Stimulated activated naive B cell treated with anti-CD40 and anti-IgM and Interleukin-4, amounts not matched to agents 10 μg/mL and 1 μg/mL and 100 μg/mL, for 72 hours (primary cell): ENCODE measurements around the gene HJV.

Source experiments
- ATAC-seq, 2 donors: fragments of 150-1000 bp; cut with Tn5 transposase; replicated peaks; 2 replicates each; pipeline ENCODE4 v1.10.0; 2021; ENCODE audit warnings: moderate library complexity in 1 of 2
- DNase-seq: peaks from one replicate; pipeline ENCODE4 v3.0.0; 2021
- H3K27ac Mint-ChIP-seq: one replicate; pipeline ENCODE4 v1.8.0; 2022; ENCODE audit warnings: mild to moderate bottlenecking, mixed read lengths
- H3K27me3 Mint-ChIP-seq, 2 donors: one replicate each; pipeline ENCODE4 v1.8.0; 2022; ENCODE audit warnings: mixed read lengths in 2 of 2
- H3K36me3 Mint-ChIP-seq, 2 donors: one replicate each; pipeline ENCODE4 v1.8.0; 2022; ENCODE audit warnings: mixed read lengths in 2 of 2, mild to moderate bottlenecking in 1 of 2
- H3K4me1 Mint-ChIP-seq, 2 donors: one replicate each; pipeline ENCODE4 v1.8.0; 2022; ENCODE audit warnings: mixed read lengths in 2 of 2, mild to moderate bottlenecking in 1 of 2
- H3K4me3 Mint-ChIP-seq, 2 donors: one replicate each; pipeline ENCODE4 v1.8.0; 2022; ENCODE audit warnings: mild to moderate bottlenecking in 2 of 2, mixed read lengths in 2 of 2, moderate library complexity in 1 of 2
- H3K9me3 Mint-ChIP-seq, 2 donors: one replicate each; pipeline ENCODE4 v1.8.0; 2022; ENCODE audit warnings: mixed read lengths in 2 of 2, mild to moderate bottlenecking in 1 of 2

HJV gene

DNA sequence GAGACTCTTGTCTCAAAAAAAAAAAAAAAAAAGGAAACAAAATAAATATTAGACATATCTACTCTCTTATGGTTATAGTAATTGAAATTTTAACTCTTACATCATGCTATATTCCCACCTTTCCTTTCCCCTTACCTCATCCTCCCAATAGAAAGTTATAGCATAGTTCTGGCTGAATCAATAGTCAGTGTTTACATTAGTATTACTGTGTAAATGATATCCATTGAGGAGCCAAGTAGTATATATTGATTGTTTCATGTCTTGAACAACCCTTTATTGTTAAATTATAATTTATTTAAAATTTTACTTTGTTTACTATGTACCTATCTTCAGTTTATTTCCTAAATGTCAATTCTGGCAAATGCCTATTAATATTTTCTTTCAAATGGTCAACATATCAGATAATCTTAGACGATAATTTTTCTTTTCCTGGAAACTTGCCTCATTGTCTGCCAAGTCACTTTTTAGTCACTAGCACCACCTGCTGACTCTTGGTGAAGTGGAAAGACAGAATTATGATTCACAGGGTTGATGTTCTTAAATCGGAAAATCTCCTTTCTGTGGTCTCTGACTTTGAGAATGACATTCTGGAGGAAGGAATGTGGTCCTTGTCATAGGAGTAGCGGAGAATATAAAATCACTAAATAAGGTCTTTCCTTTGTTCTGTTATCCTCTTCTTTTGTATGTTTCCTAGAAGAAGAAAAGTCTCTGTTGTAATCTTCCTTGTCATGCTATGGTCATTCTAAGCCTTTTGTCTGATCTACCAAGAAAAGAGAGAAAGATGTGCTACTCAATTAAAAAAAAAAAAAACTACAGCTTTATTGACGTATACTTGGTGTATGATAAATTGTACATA is 8.6 kb downstream of the HJV start:
- H3K36me3 Mint-ChIP-seq, result no peaks in the 10 kb centered on the region
- DNase-seq, result peak; percentile 40
- H3K27me3 Mint-ChIP-seq, result peaks cover 8 to 13% of the 10 kb centered on the region in 2 donors
- ATAC-seq, result peak; percentile 65 to 73
- no peak overlapping the region for H3K4me3 Mint-ChIP-seq
- no peaks in the 10 kb centered on the region for H3K9me3 Mint-ChIP-seq
- H3K27ac Mint-ChIP-seq, result no peak overlapping the region
- peaks cover 5% of the 10 kb centered on the region in 2 donors for H3K4me1 Mint-ChIP-seq

DNA sequence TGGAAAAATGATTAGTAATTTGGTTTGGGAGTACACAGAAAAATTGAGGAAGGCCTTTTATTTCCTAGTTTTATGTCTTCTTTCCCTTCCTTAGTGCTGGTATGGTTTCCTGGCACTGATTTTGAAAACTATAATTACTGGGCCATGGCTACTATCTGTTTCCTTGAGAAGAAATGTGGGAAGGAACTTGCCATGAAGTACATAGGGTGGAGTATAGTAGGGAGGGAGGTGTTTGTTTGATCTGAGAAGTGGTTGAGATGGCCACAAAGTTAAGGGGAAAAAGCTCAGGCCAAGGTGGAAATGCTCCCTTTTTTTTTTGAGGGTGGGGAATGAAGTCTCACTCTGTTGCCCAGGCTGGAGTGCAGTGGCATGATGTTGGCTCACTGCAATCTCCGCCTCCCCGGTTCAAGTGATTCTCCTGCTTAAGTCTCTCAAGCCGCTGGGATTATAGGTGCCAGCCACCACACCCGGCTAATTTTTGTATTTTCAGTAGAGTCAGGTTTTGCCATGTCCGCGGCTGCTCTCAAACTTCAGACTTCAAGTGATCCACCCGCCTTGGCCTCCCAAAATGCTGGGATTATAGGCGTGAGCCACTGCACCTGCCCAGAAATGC is 11.3 kb downstream of the HJV start:
- DNase-seq, result no peak
- ATAC-seq, result no peak
- Mint-ChIP-seq H3K4me3 (no peak overlapping the region), H3K27ac (no peak overlapping the region), H3K4me1 (peaks cover 18 to 27% of the 10 kb centered on the region in 2 donors), H3K36me3 (no peaks in the 10 kb centered on the region), H3K9me3 (no peaks in the 10 kb centered on the region), H3K27me3 (no peaks in the 10 kb centered on the region)

DNA sequence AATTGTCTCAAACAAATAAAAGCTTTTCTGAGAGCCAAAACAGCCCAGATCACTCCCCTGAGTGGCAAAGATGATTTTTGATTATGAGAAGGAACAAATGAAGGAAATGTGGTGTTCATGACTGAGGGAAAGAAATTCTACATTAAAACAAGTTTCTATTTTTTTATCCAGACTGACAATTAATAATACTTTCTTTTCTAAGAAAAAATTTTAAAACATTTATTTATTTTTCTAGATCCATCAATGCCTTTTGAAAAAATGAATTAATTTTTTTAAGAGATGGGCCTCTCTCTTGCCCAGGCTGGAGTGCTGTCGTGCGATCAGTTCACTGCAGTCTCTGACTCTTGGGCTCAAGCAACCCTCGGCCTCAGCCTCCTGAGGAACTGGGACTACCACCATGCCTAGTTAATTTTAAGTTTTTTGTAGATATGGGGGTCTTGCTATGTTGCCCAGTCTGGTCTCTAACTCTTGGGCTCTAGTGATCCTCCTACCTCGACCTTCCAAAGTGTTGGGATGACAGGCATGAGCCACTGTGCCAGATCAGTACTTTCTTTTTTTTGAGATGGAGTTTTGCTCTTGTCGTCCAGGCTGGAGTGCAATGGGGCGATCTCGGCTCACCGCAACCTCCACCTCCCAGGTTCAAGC is 13.9 kb downstream of the HJV start:
- no peak for DNase-seq
- H3K27me3 Mint-ChIP-seq, result no peaks in the 10 kb centered on the region
- peaks cover 21 to 38% of the 10 kb centered on the region in 2 donors for H3K4me1 Mint-ChIP-seq
- H3K9me3 Mint-ChIP-seq, result no peaks in the 10 kb centered on the region
- no peak for ATAC-seq
- H3K4me3 Mint-ChIP-seq, result no peak overlapping the region
- no peaks in the 10 kb centered on the region for H3K36me3 Mint-ChIP-seq
- peak overlapping the region; percentile 33 for H3K27ac Mint-ChIP-seq

DNA sequence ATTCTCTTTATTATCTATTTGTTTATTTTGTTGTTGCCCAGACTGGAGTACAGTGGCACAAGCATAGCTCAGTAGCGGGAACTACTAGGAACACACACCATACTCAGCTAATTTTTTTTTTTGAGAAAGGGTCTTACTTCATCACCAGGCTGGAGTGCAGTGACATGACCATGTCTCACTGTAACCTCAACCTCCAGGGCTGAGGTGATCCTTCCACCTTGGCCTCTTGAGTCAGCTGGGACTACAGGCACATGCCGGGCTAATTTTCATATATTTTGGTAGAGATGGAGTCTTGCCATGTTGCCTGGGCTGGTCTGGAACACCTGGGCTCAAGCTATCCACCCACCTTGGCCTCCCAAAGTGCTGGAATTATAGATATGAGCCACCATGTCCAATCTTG is 19.8 kb downstream of the HJV start:
- no peaks in the 10 kb centered on the region for H3K27me3 Mint-ChIP-seq
- H3K36me3 Mint-ChIP-seq, result no peaks in the 10 kb centered on the region
- no peaks in the 10 kb centered on the region for H3K9me3 Mint-ChIP-seq
- DNase-seq (no peak), ATAC-seq (no peak)
- H3K4me1 Mint-ChIP-seq, result peaks cover 44 to 61% of the 10 kb centered on the region in 2 donors
- H3K27ac Mint-ChIP-seq, result peak overlapping the region; percentile 80
- no peak overlapping the region for H3K4me3 Mint-ChIP-seq

DNA sequence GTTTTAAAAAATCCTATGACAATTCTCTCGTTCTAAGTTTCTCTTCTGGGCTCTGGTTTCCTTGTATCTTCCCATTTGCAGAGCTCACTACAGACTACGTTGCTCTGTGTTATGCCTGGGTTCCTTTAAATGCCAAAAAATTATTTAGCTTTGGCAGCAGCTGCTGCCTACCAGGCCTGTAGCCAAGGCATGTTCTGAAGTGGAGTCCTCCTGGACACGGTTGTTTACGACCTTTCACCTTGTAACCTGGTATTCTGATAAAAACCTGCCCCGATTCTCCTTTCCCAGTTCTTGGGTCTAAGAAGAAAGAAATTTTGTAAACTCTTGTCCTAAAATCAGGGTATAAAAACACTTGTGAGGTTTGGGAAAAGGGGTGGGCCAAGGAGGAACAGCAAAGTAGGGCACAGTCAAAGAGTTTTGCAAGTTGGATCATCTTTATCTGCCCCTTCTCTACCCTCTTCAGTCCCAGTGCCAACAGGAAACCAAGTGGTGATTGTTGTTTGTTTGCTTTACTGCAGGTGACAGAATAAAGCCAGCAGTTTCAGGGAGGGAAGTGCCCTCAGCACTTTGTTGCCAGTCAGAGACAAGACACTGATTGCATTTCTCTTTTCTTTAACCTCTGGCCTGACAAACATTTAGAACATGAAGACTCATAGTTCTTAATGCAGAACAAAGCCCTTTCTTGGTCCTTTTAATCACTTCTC is 22.1 kb downstream of the HJV start:
- Mint-ChIP-seq H3K36me3 (peaks cover 14 to 21% of the 10 kb centered on the region in 2 donors), H3K9me3 (no peaks in the 10 kb centered on the region), H3K4me1 (peaks cover 38 to 52% of the 10 kb centered on the region in 2 donors), H3K27ac (peak overlapping the region; percentile 90), H3K27me3 (no peaks in the 10 kb centered on the region), H3K4me3 (peak overlapping the region in 1 of 2 donors; percentile 73)
- ATAC-seq, result peak; percentile 8 to 17
- DNase-seq, result no peak

DNA sequence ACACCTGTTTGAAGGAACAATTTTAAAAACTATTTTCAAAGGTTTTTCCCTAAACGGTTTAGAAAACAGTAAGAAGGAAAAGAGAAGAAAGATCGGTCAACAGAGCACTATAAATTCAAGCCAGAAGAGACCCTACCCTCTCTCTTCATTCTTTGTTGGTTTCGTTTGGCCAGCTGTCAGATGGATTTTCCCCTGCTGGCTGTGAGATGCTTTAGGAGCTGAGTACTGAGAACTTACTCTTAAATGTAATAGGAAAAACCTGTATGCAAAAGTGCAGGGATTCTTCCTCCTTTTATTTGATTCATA is 23.9 kb downstream of the HJV start:
- Mint-ChIP-seq H3K4me3 (peak overlapping the region; percentile 84 to 96), H3K9me3 (no peaks in the 10 kb centered on the region), H3K4me1 (peaks cover 52 to 57% of the 10 kb centered on the region in 2 donors), H3K27ac (peak overlapping the region; percentile 97), H3K36me3 (peaks cover 31 to 38% of the 10 kb centered on the region in 2 donors), H3K27me3 (no peaks in the 10 kb centered on the region)
- ATAC-seq (no peak), DNase-seq (no peak)

DNA sequence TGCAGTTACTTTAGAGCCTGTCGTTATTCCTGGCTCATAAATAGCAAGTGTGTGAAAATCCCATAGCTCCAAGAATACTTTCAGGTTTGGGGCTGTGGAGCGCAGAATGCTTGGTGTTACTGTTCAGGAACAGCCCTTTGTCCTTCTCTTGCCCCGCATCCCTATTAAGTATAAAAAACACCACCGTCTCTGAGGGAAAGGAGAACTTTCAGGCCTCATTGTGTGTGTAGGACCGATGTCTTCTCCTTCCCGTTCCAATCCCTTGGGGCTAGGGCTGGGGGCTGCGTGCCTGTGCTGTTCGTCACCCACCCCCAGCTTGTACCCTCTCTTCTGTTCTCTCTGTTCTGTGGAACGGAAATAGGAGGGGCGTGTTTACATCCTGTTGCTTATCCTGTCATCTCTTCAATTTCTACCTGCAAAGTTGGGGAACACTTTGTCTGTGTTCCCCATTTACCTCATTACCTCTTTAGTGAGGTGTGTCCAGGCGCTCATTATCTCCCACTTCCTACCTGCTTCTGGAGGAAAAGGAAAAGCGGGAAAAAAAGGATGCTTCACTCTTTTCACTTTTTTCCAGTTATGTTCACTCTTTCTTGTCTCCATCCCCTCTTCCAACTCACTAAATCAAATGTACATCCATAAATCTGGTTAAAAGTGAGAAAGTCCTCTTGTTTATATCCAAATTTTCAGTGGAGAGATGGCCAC is 24.4 kb downstream of the HJV start:
- ATAC-seq, result peak; percentile 64 to 65
- Mint-ChIP-seq H3K4me1 (peaks cover 55 to 62% of the 10 kb centered on the region in 2 donors), H3K27me3 (no peaks in the 10 kb centered on the region), H3K27ac (peak overlapping the region; percentile 97), H3K4me3 (peak overlapping the region; percentile 84 to 96), H3K36me3 (peaks cover 35 to 42% of the 10 kb centered on the region in 2 donors), H3K9me3 (no peaks in the 10 kb centered on the region)
- DNase-seq, result peak; percentile 60

DNA sequence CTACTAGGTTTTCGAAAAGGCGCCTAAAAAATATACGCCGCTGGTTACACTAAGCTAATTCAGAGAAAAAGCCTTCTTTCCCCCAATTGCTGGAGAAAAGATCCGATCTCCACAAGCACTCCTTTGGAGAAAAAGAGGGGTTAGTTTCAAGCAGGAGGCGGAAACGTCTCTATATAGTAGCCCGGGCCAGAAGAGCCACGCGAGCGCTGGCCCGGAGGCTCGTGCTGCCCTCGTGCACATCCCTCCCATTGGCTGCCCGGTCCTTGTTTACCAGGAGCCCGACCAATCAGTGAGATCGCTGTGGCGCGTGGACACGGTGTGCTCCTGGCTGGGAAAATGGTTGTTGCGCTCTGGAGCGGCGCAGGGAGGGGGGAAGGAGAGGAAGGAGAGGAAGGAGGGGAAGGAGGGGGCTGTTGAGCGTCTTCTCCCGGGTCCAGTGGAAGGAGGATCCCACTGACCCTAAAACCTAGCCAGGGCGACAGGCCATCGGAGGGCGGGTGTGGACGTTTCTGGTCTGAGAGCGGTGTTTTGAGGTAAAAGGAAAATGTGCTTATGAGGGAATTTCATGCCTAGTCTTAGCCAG is 25.0 kb downstream of the HJV start, which contains the start of gene TXNIP:
Gene TXNIP (minus strand): TSS at position 147 of the 583 bp plus-strand sequence. CDS start 313 bp downstream, outside the sequence.
- peak; percentile 93 to 95 for ATAC-seq
- DNase-seq, result peak; percentile 87
- Mint-ChIP-seq H3K36me3 (peaks cover 37 to 49% of the 10 kb centered on the region in 2 donors), H3K27me3 (no peaks in the 10 kb centered on the region), H3K4me1 (peaks cover 58 to 69% of the 10 kb centered on the region in 2 donors), H3K9me3 (no peaks in the 10 kb centered on the region), H3K4me3 (peak within 1 kb of the TSS; percentile 84 to 96), H3K27ac (peak within 1 kb of the TSS; percentile 97)

DNA sequence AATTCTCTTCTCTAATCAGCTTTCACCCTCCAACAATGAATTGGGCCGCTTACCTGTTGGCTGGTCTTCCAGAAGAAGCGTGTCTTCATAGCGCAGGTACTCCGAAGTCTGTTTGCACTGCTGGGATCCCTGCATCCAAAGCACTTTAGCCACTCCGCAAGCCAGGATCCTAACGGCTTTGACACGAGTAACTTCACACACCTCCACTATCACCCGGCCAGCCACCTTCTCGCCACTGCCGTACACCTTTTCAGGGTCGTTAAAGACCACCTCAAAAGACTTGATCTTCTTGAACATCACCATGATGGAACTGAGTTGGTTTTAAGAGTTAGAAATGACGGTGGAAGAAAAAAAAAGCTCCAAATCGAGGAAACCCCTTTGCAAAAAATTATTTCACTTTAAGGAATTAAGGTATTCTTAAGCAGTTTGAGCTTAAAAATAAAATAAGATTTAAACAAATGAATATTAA is 25.5 kb downstream of the HJV start:
- Mint-ChIP-seq H3K9me3 (no peaks in the 10 kb centered on the region), H3K36me3 (peaks cover 37 to 49% of the 10 kb centered on the region in 2 donors), H3K27ac (peak overlapping the region; percentile 97), H3K4me1 (peaks cover 60 to 70% of the 10 kb centered on the region in 2 donors), H3K27me3 (no peaks in the 10 kb centered on the region), H3K4me3 (peak overlapping the region; percentile 84 to 96)
- ATAC-seq (no peak), DNase-seq (no peak)

DNA sequence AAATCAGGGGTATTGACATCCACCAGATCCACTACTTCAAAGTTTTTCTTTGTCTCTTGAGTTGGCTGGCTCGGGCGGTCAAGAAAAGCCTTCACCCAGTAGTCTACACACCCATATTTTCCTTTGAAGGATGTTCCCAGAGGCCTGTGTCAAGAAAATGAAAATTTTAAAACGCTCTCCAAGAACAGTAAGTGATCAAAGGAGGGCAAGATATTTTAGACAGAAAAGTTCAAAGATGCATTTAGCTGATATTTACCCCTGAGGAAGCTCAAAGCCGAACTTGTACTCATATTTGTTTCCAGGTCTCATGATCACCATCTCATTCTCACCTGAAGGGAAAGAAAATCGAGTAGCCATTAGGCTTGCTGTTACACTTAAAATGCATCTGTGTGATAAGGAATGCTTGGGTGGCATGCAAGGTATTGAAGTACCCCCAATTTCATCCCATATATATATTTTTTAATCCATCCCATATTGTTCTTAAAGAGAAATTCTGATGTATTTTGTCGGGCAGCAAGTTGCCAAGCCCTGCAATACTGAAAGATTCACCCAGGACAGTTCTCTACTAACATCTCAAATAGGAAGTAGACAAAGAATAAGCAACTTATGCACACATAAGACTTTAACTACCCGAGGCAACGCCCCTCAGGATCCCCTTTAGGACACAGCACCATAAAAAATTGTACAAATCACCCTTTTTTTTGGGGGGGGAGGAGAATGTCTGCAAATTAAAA is 26.2 kb downstream of the HJV start:
- peak overlapping the region; percentile 84 to 96 for H3K4me3 Mint-ChIP-seq
- H3K4me1 Mint-ChIP-seq, result peaks cover 62 to 75% of the 10 kb centered on the region in 2 donors
- no peak for ATAC-seq
- no peak for DNase-seq
- no peaks in the 10 kb centered on the region for H3K9me3 Mint-ChIP-seq
- H3K27ac Mint-ChIP-seq, result peak overlapping the region; percentile 97
- peaks cover 37 to 49% of the 10 kb centered on the region in 2 donors for H3K36me3 Mint-ChIP-seq
- no peaks in the 10 kb centered on the region for H3K27me3 Mint-ChIP-seq

DNA sequence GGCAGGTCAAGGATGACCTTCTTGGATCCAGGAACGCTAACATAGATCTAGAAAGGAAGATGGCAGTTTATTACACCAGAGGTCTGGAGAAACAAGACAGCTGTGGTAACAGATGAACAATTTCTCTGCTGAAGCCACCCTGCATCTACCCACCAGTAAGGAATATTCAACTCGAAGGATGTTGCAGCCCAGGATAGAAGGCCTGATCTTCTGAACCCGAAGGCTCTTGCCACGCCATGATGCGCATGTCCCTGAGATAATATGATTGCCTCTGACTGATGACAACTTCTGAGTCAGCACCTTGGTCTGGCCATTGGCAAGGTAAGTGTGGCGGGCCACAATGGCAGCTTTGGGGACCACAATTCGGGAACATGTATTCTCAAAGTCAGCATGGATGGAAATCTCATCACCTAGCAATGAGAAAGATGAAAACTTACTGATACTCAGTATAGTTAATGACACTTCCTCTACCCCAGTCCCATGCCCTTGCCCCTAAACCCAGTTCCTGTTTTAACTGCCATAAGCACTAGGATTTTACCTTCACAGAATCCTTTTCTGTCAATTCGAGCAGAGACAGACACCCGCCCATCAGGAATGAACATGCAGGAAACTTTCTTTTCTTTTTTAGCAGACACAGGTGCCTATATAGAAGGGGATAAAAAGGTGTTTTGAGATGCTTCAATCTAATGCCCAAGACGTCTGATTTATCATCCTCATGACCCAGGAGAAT is 27.0 kb downstream of the HJV start:
- peak in 1 of 2 donors; percentile 16 for ATAC-seq

More for the DNA sequence above, 27.0 kb downstream of the HJV start:
- Mint-ChIP-seq H3K27ac (peak overlapping the region; percentile 83), H3K4me1 (peaks cover 58 to 72% of the 10 kb centered on the region in 2 donors), H3K27me3 (no peaks in the 10 kb centered on the region), H3K4me3 (peak overlapping the region; percentile 84 to 96), H3K9me3 (no peaks in the 10 kb centered on the region), H3K36me3 (peaks cover 37 to 49% of the 10 kb centered on the region in 2 donors)
- DNase-seq, result no peak
